GM19238 (cell line): ENCODE data around the gene CAMK1D.

Source experiments
- DNase-seq: peaks from one replicate; pipeline ENCODE4 v3.0.0; 2011; ENCODE audit warnings: low spot score; ENCODE audit not compliant: insufficient read length

The CAMK1D gene

DNA sequence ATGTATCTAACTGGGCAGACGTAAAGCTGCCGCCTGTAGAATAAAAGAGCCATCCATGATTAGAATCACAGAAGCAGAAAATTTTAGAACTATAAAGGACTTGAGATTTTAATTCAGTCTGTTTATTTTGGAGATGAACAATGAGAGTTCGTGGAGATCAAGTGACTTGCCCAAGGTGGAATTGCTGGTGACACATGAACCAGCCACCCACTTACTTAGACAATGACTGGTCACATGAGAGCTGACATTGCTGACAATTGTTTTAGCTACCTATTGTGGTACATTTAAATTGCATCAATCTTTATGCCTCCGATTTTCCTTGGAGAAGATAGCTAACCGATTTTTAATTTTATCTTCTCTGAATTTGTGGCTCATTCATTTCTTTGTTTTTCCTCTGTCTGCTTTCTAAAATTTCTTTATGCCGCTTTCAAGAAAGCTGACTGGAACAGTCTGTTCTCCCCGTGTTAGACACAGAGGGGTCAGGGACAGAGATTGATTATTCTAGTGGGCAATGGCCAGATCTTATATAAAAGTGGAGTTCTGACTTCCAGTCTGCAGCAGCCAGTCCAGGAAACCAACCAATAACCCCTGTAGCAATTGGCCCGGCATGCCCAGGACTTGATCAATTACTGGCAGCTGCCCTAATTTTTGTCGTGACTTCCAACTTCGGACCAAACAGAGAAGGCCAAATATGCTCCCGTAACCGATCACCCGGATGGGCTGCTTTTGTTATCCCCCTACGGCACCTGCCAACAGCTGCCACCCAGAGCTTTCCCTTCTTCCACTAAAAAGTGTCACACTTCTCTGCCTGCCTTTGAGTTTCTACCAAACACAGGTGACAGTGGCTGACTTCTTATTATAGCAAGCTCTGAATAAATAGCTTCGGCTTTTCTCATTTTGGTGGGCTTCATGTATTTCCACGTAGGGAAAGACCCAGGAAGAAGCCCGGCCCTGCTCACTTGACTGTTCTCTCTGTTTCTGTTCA is 241.6 kb downstream of the CAMK1D start:
- no peak for DNase-seq

DNA sequence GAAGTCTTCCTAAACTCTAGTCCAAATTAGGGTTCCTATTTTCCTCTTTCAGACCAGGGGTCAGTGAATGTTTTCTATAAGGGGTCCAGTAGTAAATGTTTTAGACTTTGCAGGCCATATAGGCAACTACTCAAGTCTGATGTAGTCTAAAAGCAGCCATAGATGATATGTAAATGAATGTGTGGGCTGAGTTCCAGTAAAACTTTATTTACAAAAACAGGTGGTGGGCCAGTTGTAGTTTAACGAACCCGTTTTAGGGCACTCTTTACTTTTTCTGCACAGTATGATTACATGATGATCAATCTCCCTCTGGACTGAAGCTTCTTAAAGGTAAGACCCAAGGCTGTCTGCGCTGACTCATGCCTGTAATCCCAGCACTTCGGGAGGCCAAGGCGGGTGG is 243.6 kb downstream of the CAMK1D start:
- no peak for DNase-seq

- DNase-seq: no peak
These were observed 245.1 kb downstream of the CAMK1D start for GRCh38 chr10:12594448-12594944.

DNA sequence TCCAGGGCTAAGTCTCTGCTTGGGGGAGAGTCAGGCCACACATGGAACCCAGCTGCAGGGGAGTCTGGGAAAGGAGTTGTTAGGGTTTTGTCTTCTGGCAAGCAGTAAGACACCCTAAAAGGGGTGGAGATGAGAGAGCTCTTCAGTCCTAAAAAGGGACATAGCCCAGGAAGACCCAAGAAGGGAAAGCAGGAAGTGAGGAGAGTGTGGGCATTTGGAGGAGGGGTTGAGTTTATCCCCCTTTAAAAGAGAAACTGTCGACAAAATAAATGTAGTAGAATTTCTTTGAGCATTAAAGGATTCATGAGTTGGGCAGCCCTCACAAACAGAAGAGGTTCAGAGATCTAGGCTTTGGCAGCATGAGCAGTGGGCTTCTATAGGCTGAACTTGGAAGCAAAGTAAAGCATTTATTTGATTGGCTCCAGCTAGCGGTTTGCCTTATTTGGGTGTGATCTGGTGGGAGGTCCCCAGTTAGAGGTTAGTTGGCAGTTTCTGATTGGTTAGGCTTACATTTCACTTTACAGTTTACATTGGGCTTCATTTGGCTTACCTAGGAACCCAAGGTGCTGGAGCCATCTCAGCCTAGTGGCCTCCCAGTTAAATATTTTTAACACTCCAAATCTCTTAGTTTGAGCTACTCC is 246.7 kb downstream of the CAMK1D start:
- no peak for DNase-seq

GRCh38 chr10:12597176-12597575 is 247.8 kb downstream of the CAMK1D start:
- DNase-seq: no peak

DNA sequence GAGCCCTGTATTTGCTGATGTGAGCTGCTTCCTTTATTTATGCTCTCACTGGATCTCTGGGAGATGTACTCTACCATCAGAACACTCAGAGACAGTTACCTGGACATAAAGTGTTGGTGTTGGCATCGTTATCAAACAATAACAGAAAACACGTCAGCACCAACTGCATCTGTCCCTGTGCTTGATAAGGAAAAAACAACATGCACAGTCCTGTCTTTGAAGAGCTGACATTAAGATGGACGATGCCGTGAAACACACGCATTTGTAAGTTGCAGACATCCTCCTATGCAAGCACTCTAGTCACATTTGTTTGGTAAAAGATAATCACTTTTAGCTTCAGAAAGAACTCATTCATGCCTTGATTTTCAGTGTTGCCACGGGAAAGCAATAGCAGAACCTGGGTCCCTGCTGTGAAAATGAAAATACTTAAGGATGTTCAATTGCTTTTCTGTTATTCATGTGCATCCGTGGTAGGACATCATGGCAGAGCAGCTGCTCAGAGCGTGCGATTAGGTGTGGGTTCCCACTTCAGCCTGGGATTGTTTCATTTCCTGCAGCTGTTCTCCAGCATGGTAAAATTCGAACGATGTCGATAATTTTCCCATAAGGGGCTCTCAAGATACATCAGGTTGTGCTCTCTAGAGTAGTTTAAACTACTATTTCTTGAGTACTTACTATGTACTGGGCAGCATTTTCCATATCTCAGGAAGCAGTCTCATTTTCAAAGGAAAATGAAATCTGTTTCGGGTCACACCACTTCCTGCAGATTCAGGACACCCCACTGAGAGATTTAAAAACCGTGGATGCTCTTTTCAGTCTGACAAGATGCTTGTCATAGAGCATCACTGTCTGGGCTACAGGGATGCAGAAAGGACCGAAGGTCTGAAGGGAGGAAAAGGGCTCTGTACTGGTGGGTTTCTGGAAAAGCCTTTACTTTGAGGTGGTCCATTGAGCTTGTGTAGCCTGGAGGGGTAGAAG is 248.7 kb downstream of the CAMK1D start:
- DNase-seq: no peak

DNA sequence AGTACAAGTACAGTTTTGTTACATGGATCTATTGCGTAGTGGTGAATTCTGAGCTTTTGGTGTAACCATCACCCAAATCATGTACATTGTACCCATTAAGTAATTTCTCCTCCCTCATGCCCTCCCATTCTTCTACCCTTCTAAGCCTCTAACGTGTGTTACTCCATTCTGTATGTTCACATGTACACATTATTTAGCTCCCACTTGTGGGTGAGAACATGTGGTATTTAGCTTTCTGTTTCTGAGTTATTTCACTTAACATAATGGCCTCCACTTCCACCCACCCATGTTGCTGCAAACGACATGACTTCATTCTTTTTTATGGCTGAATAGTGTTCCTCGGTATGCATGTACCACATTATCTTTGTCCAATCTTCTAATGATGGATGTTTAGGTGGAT is 251.3 kb downstream of the CAMK1D start:
- DNase-seq: no peak

DNA sequence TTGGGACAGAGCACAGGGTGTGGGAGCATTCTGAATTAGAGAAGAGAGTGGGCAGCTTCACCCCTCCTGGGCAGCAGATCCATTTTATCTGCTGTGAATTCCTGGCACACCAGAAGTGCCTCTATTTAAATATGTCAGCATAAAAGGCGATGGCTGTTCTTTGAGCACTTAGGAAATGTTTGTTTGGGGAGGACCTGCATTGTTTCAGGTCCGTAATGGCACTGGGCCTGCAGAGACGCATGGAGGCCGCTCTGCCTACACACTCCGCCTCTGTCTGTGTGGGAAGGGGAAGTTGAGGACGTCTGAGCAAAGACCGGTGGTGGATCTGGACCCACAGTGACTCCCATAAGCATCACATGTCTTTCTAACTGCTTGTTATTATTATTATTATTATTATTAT is 253.2 kb downstream of the CAMK1D start:
- DNase-seq: no peak

- DNase-seq: no peak
These were observed 254.6 kb downstream of the CAMK1D start for GRCh38 chr10:12603766-12604470.

DNA sequence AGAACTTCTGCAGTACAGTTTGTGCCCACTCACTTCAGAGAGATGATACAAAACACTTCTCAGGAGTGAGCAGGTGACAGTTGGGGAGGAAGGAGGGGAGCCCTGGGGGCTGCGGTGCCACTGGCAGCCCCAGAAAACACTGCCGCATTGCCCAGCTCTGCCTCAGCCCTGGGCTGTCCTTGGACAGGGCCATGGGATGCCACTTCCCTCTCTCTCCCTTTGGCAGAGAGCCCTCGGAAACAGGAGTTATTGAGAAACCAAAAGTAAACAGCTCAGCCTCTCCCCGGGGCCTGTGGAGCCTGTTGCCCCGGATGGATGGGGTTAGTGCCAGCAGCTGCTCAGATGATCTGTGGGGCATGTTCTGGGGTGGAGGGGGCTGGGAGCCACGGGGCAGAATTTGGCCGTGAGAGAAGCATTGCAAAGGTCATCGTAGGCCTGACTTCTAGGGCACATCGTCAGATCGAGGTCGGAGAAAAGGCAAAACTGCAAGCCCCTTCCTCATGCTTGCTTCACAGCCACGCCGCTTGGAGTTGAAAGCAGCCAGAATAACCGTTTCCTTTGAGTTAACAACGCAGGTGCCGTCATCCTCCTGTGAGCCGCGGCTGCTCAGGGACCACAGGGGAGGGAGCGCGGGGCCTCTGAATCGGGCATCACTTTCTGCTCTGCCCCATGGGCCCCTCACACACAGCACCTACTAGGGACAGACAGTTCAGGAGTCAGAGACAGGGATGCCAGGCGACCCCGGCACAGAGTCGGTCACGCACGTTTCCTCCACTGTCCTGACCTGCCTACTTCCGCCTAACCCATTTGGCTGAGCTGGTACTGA is 256.4 kb downstream of the CAMK1D start:
- peak; percentile 61 for DNase-seq

DNA sequence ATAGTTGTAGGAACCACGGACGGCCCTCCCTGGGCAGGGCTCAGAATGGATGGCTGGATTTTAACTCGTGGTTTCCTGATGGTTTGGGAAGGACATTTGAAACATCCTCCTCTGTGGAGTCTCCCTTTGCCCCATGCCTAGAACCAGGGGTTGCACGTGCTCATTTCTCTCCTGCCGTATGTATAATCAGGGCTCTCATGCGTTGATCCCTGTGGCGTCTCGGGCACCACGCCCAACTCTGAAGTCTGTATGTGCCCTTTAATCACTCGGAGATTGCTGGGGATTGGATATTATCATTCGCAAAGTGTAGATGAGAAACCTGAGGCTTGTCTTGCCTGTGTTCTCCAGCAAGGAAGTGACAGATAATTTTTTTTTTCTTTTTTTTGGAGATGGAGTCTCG is 257.1 kb downstream of the CAMK1D start:
- DNase-seq: no peak

GRCh38 chr10:12608761-12609160 is 259.4 kb downstream of the CAMK1D start:
- no peak for DNase-seq

DNA sequence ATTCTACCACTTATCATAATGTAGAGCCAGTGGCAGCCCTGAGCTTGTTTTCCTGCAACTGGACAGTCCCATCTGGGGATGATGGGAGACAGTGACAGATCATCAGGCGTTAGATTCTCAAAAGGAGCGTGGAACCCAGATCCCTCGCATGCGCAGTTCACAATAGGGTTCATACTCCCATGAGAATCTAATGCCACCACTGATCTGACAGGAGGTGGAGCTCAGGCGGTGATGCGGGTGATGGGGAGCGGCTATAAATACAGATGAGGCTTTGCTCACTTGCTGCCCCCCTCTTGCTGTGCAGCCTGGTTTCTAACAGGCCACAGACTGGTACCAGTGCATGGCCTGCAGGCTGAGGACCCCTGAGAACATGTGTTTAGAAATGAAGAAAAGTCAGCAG is 260.1 kb downstream of the CAMK1D start:
- no peak for DNase-seq

- DNase-seq: no peak
These were observed 263.8 kb downstream of the CAMK1D start for GRCh38 chr10:12613136-12613535.

GRCh38 chr10:12614177-12614995 is 265.0 kb downstream of the CAMK1D start:
- no peak for DNase-seq

- no peak for DNase-seq
These were observed 266.2 kb downstream of the CAMK1D start for GRCh38 chr10:12615296-12616220.

- DNase-seq: no peak
These were observed 268.1 kb downstream of the CAMK1D start for GRCh38 chr10:12617191-12618175.
